Upper lobe of right lung (tissue), 1 donor: ENCODE data around the gene CMSS1. TPM values are rescaled to one million over a fixed set of nuclear protein-coding genes. Genes with fewer than 3 reads are reported as not detected.

Experiments
- ATAC-seq: fragments of 200-7000 bp; cut with Tn5 transposase; one replicate; pipeline ENCODE4 v1.9.1; 2020; ENCODE audit warnings: mild to moderate bottlenecking, moderate library complexity
- DNase-seq: peaks from one replicate; pipeline ENCODE4 v3.0.0-alpha.2; 2020
- H3K27ac ChIP-seq: fragments of 200-600 bp; one replicate; pipeline ENCODE4 v1.8.0; 2022
- H3K27me3 ChIP-seq: fragments of 200-600 bp; one replicate; pipeline ENCODE4 v1.8.0; 2022; ENCODE audit warnings: mild to moderate bottlenecking
- H3K36me3 ChIP-seq: fragments of 200-600 bp; one replicate; pipeline ENCODE4 v1.8.0; 2022
- H3K4me1 ChIP-seq: fragments of 200-600 bp; one replicate; pipeline ENCODE4 v1.8.0; 2022
- H3K4me3 ChIP-seq: fragments of 200-600 bp; one replicate; pipeline ENCODE4 v1.8.0; 2022; ENCODE audit warnings: mild to moderate bottlenecking
- H3K9me3 ChIP-seq: fragments of 200-600 bp; one replicate; pipeline ENCODE4 v1.8.0; 2022
- intact Hi-C: fragments of 100-400 bp; cut with DNase I; formaldehyde crosslinking; loops from one replicate; pipeline ENCODE4 v1.11.0; 2022
- total RNA-seq: library from RNA; stranded (reverse); fragmentation: NEBNext Ultra II Directional; extraction: Animal tissue kit (Norgen Biotek cat#: 25700); gene quantifications from one replicate; pipeline ENCODE4 v1.2.1, GENCODE V29; 2021
- TF ChIP-seq, protein P1 (sequence below): fragments of 200-600 bp; IDR thresholded peaks from one replicate; pipeline ENCODE4 v1.8.0; 2022; ENCODE audit warnings: antibody characterized with exemption
- donor health status: DM: no; HTN: yes; CAD: no; lungs with severe emphysema.

The CMSS1 gene
- total RNA-seq, 1 donor from 2014 or later, result 20.6 TPM

DNA sequence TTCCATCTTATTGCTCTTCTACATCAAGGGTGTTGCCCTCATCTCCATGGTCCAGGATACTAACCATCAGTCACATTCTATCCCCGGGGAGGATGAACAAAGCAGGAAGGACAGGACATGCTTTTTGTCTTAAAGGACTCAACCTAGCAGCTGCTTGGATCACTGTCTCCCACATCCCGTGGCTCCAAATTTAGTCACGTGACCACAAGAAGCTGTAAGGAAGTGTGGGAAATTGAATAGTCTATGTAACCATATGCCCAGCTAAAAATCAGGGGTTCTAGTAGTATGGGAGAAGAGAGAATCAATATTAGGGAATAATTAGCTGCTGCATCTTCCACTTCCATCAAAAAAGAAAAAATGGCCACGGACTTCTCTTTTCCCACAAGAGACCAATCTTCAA, 18.2 kb upstream of the CMSS1 start:
- intact Hi-C loops, result no loop called here
- H3K9me3 ChIP-seq, result no peaks in the 10 kb centered on the region
- TF ChIP-seq, protein P1, sequence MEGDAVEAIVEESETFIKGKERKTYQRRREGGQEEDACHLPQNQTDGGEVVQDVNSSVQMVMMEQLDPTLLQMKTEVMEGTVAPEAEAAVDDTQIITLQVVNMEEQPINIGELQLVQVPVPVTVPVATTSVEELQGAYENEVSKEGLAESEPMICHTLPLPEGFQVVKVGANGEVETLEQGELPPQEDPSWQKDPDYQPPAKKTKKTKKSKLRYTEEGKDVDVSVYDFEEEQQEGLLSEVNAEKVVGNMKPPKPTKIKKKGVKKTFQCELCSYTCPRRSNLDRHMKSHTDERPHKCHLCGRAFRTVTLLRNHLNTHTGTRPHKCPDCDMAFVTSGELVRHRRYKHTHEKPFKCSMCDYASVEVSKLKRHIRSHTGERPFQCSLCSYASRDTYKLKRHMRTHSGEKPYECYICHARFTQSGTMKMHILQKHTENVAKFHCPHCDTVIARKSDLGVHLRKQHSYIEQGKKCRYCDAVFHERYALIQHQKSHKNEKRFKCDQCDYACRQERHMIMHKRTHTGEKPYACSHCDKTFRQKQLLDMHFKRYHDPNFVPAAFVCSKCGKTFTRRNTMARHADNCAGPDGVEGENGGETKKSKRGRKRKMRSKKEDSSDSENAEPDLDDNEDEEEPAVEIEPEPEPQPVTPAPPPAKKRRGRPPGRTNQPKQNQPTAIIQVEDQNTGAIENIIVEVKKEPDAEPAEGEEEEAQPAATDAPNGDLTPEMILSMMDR, result no peak
- DNase-seq, result no peak
- no peaks in the 10 kb centered on the region for H3K4me1 ChIP-seq
- H3K4me3 ChIP-seq, result no peak overlapping the region
- no peaks in the 10 kb centered on the region for H3K27me3 ChIP-seq
- H3K27ac ChIP-seq, result no peak overlapping the region
- no peaks in the 10 kb centered on the region for H3K36me3 ChIP-seq
- ATAC-seq, result no peak

DNA sequence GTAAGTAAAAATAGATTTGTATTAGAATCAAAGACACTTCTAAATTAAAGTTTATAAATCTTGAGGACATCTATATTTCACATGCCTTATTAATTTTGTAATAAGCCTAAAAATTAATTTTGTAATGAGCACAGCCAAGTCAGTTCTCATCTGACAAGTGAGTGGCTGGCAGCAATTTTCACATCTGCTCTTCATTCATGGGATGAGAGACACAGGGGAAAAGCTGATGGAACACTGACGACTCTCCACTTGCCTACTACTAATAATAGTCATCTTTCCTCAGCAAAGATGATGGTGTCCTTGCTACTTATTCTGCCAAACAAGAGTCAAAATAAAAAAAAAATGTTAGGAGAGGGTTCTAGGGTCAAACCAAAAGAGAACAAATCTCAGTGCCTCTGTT, 14.4 kb upstream of the CMSS1 start:
- DNase-seq (no peak), ATAC-seq (no peak)
- no peak overlapping the region for H3K4me3 ChIP-seq
- TF ChIP-seq, protein P1, result no peak
- H3K27ac ChIP-seq, result no peak overlapping the region
- H3K9me3 ChIP-seq, result peaks cover 4% of the 10 kb centered on the region
- intact Hi-C loops, result no loop called here
- no peaks in the 10 kb centered on the region for H3K4me1 ChIP-seq
- H3K36me3 ChIP-seq, result no peaks in the 10 kb centered on the region
- no peaks in the 10 kb centered on the region for H3K27me3 ChIP-seq

DNA sequence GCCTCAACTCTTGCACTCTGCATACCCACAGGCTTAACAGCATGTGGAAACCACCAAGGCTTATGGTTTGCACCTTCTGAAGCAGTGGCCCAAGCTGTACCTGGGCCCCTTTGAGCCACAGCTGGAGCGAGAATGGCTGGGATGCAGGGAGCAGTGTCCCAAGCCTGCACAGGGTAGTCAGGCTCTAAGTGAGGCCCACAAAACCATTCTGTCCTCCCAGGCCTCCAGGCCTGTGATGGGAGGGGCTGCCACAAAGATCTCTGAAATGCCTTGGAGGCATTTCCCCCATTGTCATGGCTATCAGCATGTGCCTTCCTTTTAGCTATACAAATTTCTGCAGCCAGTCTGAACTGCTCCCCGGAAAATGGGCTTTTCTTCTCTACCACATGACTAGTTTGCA, 12.5 kb upstream of the CMSS1 start:
- Histone ChIP-seq H3K27ac (no peak overlapping the region), H3K9me3 (peaks cover 4% of the 10 kb centered on the region), H3K27me3 (no peaks in the 10 kb centered on the region), H3K36me3 (no peaks in the 10 kb centered on the region), H3K4me1 (no peaks in the 10 kb centered on the region), H3K4me3 (no peak overlapping the region)
- ATAC-seq (no peak), DNase-seq (no peak)
- intact Hi-C loops, result no loop called here
- TF ChIP-seq, protein P1, result no peak

DNA sequence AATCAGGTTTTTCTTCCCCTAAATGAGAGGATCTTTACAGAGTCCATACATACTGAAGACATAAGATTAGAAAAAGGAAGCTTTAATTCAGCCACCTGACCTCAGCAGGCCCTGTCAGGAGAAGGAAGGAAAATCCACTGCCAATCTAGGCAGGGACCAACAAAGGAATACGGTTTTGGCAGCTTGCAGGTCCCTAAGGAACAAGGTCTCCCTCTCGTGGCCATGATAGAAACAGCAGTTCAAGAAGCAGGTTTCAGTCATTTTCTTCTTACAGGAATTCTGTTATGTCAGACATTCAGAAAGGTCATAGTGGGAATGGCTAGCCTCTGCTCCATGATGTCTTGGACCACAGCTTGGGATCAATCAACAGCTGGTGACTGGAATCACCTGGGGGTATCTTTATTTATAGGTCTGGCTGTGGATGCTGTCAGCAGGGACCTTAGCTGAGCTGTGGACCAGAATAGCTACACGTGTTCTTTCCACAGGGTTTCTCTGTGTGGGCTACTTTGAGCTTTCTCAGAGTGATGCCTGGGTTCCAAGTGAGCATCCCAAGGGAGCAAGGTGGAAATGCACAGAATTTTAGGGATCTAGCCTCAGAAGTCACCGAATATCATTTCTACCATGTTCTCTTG, 9.4 kb upstream of the CMSS1 start:
- intact Hi-C loops, result no loop called here
- TF ChIP-seq, protein P1, result peak; percentile 82
- peak; percentile 88 for ATAC-seq

DNA sequence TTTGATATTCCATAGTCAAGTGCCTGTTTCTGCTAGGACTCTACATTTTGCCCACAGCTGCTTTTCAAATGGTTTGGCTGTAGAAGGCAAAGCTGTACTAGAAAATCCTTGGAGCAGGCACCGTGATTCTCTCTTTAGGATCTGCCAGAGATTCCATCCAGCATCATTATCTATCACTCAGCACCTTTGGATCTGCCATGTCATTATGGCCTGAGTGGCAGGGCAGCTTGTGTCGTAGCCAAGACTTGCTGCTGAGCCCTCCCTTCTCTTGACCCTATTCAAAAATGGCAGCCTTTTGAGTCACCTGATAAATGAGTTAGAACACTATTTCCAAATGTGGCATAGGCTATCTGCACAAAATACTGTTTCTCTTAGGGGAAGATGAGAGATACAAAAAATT, 8.1 kb upstream of the CMSS1 start:
- intact Hi-C loops, result no loop called here
- H3K27me3 ChIP-seq, result no peaks in the 10 kb centered on the region
- H3K4me1 ChIP-seq, result no peaks in the 10 kb centered on the region
- H3K27ac ChIP-seq, result no peak overlapping the region
- no peak overlapping the region for H3K4me3 ChIP-seq
- DNase-seq (no peak), ATAC-seq (no peak)
- no peaks in the 10 kb centered on the region for H3K36me3 ChIP-seq
- peaks cover 4% of the 10 kb centered on the region for H3K9me3 ChIP-seq
- TF ChIP-seq, protein P1, result no peak

More for the DNA sequence above, 9.4 kb upstream of the CMSS1 start:
- H3K9me3 ChIP-seq, result peaks cover 4% of the 10 kb centered on the region
- no peaks in the 10 kb centered on the region for H3K4me1 ChIP-seq
- H3K27me3 ChIP-seq, result no peaks in the 10 kb centered on the region
- DNase-seq, result no peak
- no peak overlapping the region for H3K4me3 ChIP-seq
- H3K27ac ChIP-seq, result no peak overlapping the region
- H3K36me3 ChIP-seq, result no peaks in the 10 kb centered on the region

DNA sequence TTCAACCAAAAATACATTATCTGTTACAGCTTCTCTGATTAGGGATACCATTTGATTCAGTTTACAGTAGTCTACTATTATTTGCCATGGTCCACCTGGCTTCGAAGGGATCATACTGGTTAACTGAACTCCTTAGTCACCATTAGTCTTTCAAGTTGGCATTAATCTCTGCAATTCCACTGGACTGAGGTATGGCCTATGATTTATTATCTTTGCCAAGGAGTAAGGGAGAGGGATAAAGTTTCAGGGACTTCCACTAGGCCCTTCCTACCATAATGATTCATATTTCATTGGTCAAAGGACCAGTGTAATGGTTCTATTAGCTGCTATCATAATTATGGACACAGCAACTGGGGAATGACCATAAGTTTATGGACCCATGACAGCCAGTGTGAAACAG, 7.3 kb upstream of the CMSS1 start:
- Histone ChIP-seq H3K27me3 (no peaks in the 10 kb centered on the region), H3K4me3 (no peak overlapping the region), H3K4me1 (no peaks in the 10 kb centered on the region), H3K27ac (no peak overlapping the region), H3K9me3 (peaks cover under 1% of the 10 kb centered on the region), H3K36me3 (no peaks in the 10 kb centered on the region)
- intact Hi-C loops, result no loop called here
- TF ChIP-seq, protein P1, result no peak
- no peak for ATAC-seq
- no peak for DNase-seq
